ENCODE data around the gene TEAD1. TPM values are rescaled to one million over a fixed set of nuclear protein-coding genes. Genes with fewer than 3 reads are reported as not detected.

TEAD1 gene
- total RNA-seq, 4 donors from 2014 or later, result 127 to 165 (median 140) TPM

DNA sequence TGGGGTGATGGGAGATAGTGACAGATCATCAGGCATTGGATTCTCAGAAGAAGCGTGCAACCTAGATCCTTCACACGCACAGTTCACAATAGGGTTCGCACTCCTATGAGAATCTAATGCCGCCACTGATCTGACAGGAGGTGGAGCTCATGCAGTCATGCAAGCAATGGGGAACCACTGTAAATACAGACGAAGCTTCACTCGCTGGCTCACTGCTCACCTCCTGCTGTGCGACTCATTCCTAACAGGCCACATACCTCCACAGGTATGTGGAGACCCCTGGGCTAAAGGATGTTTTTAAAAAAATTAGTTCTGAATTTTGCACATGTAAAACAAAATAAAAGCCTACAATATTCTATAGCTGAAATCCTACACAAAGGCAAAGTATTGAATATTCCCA, 20.5 kb upstream of the TEAD1 start:
- 87 to 92% methylated on average over 7 of the region's 7 CpGs for WGBS, 2 donors
- Histone ChIP-seq H3K9me3 (peaks cover 0 to 21% (median 0%) of the 10 kb centered on the region in 4 donors), H3K36me3 (no peaks in the 10 kb centered on the region), H3K27me3 (no peaks in the 10 kb centered on the region), H3K27ac (no peak overlapping the region), H3K4me1 (no peaks in the 10 kb centered on the region), H3K4me3 (no peak overlapping the region)
- no peak for DNase-seq (ENCODE audit: low spot score in 2 of 2)
- TF ChIP-seq EP300 (IDR thresholded peaks at IDR 0.05) (no peak), CTCF (IDR thresholded peaks at IDR 0.05) (no peak), POLR2A (IDR thresholded peaks at IDR 0.05) (no peak)

GRCh38 chr11:12655842-12656241, 18.4 kb upstream of the TEAD1 start:
- no peaks in the 10 kb centered on the region for H3K27me3 ChIP-seq
- no peak for DNase-seq (ENCODE audit: low spot score in 2 of 2)
- H3K36me3 ChIP-seq, result no peaks in the 10 kb centered on the region
- TF ChIP-seq EP300 (IDR thresholded peaks at IDR 0.05), result no peak
- TF ChIP-seq CTCF (IDR thresholded peaks at IDR 0.05), result no peak
- no peak for TF ChIP-seq POLR2A (IDR thresholded peaks at IDR 0.05)
- no peaks in the 10 kb centered on the region for H3K4me1 ChIP-seq
- no peak overlapping the region for H3K27ac ChIP-seq
- peaks cover 0 to 21% (median 0%) of the 10 kb centered on the region in 4 donors for H3K9me3 ChIP-seq
- H3K4me3 ChIP-seq, result no peak overlapping the region

GRCh38 chr11:12657336-12657735, 16.9 kb upstream of the TEAD1 start:
- H3K9me3 ChIP-seq, result peaks cover 0 to 21% (median 0%) of the 10 kb centered on the region in 4 donors
- no peak overlapping the region for H3K4me3 ChIP-seq
- no peak for DNase-seq (ENCODE audit: low spot score in 2 of 2)
- H3K27ac ChIP-seq, result no peak overlapping the region
- no peaks in the 10 kb centered on the region for H3K36me3 ChIP-seq
- TF ChIP-seq EP300 (IDR thresholded peaks at IDR 0.05) (no peak), POLR2A (IDR thresholded peaks at IDR 0.05) (no peak), CTCF (IDR thresholded peaks at IDR 0.05) (no peak)
- 96% methylated on average over 3 of the region's 3 CpGs for WGBS, 2 donors
- no peaks in the 10 kb centered on the region for H3K27me3 ChIP-seq
- no peaks in the 10 kb centered on the region for H3K4me1 ChIP-seq

DNA sequence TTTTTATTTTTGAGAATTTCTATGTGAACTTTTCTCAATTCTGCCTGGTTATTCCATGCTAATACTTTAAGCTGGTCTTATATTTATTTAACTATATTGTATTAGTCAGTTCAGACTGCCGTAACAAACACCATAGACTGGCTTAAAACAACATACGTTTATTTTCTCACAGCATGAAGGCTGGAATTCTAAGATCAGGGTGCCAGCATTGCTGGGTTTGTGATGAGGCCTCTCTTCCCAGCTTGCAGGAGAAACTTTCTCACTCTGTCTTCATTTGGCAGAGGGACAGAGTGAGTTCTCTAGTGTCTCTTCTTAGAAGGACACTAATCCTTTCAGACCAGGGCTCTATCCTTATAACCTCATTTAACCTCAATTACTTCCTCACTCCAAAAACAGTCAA, 16.2 kb upstream of the TEAD1 start:
- TF ChIP-seq POLR2A (IDR thresholded peaks at IDR 0.05), result no peak
- Histone ChIP-seq H3K4me3 (no peak overlapping the region), H3K9me3 (peaks cover 0 to 21% (median 0%) of the 10 kb centered on the region in 4 donors), H3K36me3 (no peaks in the 10 kb centered on the region), H3K27me3 (no peaks in the 10 kb centered on the region), H3K4me1 (no peaks in the 10 kb centered on the region), H3K27ac (no peak overlapping the region)
- 97 to 99% methylated on average over 2 of the region's 2 CpGs for WGBS, 2 donors
- no peak for DNase-seq (ENCODE audit: low spot score in 2 of 2)

DNA sequence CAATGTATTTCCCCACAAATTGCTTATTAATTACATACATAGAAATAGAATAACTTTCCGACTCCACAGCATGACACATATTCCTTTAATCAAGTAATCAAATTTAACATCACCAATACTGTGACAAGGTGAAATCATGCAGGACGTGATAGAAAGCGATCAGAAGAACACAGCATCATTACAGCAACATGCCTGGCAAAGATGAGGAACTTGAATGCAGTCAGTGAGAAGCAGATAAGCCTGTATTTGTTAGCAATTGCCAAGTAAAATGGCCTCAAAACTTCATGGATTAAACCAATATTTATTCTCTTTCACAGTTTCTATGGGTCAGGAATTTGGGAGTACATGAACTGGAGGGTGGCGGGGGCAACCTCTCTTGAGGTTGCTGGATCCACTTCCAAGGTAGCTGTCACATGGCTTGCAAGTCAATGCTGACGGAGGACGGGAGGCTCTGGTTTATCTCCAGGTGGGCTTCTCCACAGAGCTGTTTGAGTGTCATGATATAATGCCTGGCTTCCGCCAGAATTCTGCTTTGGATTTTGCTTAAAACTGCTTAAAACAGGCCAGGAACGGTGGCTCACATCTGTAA, 12.0 kb upstream of the TEAD1 start:
- Histone ChIP-seq H3K9me3 (no peaks in the 10 kb centered on the region), H3K4me3 (no peak overlapping the region), H3K36me3 (no peaks in the 10 kb centered on the region), H3K4me1 (no peaks in the 10 kb centered on the region), H3K27me3 (no peaks in the 10 kb centered on the region), H3K27ac (no peak overlapping the region)
- no peak for DNase-seq (ENCODE audit: low spot score in 2 of 2)
- TF ChIP-seq POLR2A (IDR thresholded peaks at IDR 0.05), result no peak
- no peak for TF ChIP-seq EP300 (IDR thresholded peaks at IDR 0.05)
- no peak for TF ChIP-seq CTCF (IDR thresholded peaks at IDR 0.05)
- WGBS, 2 donors, result 60 to 67% methylated on average over 7 to 8 of the region's 8 CpGs

GRCh38 chr11:12664385-12664784, 9.8 kb upstream of the TEAD1 start:
- DNase-seq (ENCODE audit: low spot score in 2 of 2), result no peak
- Histone ChIP-seq H3K9me3 (peaks cover 0 to 4% (median 0%) of the 10 kb centered on the region in 4 donors), H3K27ac (no peak overlapping the region), H3K4me1 (no peaks in the 10 kb centered on the region), H3K4me3 (no peak overlapping the region), H3K27me3 (no peaks in the 10 kb centered on the region), H3K36me3 (no peaks in the 10 kb centered on the region)
- 33 to 50% methylated on average over 1 of the region's 1 CpG for WGBS, 2 donors
- TF ChIP-seq POLR2A (IDR thresholded peaks at IDR 0.05) (no peak), CTCF (IDR thresholded peaks at IDR 0.05) (no peak), EP300 (IDR thresholded peaks at IDR 0.05) (no peak)

Data from tibial nerve (tissue), 4 donors.